Endothelial cell of hepatic sinusoid (primary cell): ENCODE data around the gene CIC.

Experiments
- in situ Hi-C: cut with HindIII; loops from 2 replicates; pipeline ENCODE4 v1.10.0; 2017; ENCODE audit warnings: low sequenced_read_pairs

Gene CIC

DNA sequence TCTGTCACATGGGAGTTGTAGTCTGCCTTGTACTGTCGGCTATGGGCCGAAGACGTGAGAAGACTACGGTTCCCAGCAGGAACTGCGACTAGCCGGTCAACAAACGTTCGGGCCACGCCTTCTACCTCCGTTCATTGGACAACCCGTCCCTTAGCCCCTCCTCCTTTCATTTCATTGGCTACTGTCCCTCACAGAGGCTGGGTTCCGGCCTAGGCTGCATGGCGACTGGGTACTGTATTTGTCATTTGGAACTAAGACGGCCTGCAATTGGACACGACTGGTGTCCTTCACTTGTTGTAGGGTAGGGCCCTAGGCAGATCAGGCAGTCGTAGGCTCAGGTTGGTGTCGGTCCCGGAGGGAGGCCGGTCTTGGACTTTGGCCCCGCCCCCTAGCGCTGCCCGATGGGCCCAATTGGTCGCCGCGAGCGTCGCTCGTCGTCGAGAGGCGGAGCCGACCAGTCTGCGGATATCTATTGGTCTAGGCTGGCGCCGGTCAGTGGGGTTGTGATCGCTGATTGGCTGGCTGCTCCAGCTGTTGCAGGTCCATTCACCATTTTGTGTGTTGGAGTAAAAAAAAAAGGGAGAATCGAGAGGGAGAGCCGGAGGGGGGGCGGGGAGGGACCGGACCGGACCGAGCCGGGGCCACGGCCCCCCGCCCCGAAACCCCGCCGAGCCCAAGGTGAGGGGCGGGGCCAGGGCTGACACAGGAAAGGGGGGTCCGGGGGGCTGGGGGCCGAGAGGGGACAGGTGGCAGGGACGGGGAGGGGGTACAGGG is at the start of gene CIC:
Gene CIC, plus strand, starts transcription at position 549 of the 774 bp plus-strand sequence. CDS start 2,532 bp downstream, outside the sequence.
- in situ Hi-C loops, result no loop called here

DNA sequence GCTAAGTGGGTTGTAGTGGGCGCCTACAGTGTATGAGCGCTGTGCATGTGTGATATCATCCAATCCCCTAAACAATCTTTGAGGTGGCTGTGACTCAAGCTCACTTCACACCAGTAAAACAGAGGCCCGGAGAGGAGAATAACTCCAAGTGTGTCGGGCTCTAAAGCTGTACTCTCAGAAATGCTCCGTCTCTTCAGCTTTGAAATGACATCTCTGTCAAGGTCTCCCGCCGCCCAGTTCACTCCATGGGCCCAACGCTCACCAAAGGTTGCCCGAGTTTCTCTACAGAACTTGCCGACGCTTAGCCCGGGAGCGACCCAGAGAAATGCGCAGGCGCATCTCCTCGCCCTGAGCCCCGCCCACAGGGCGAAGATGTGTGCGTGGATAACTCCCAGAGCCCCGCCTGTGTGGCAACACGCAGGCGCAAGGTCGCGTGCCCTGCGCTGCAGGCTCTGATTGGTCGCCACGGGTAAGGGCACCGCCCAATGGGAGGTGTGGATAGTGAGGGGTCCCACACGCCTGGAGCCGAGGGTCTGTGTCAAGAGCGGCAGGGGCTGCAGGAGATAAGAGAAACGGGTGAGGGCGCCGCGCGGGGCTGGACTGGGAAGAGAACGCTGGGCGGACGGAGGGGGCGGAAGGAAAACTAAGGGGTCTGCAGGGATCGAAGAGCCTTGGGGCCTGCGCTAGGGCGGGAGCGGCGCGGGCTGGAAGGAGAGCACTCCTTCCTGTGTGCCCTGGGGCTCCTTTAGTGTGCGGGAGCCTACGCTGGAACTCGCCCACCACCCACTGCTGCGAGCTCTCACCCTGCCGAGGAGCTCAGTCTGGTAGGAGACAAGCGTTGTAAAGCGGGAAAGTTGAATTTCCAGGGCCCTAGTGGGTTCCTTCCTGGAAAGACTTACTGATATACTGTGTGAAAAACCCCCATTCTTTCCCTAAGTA is 49.0 kb upstream of the CIC start, which contains the start of gene ZNF526:
Gene ZNF526, plus strand, starts transcription at position 501 of the 939 bp plus-strand sequence. CDS start 4,092 bp downstream, outside the sequence.
- in situ Hi-C loops, result no loop called here

DNA sequence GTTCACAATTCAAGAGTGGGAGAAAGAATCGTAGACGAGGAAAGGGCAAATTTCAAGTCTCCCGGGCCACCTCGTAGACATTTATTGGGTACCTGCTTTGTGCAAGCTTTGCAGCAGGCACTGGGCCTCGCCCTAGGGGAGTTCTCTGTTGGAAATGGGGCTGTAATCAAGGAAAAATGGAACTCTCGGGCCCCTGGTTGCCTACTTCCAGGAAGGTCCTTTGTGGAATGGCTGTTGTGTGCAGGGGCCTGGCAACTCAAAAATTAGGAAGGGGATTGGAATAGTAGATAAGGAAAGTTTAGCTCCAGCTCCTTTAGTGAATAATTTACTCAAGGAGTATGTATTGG is 48.3 kb upstream of the CIC start:
- in situ Hi-C loops, result no loop called here

DNA sequence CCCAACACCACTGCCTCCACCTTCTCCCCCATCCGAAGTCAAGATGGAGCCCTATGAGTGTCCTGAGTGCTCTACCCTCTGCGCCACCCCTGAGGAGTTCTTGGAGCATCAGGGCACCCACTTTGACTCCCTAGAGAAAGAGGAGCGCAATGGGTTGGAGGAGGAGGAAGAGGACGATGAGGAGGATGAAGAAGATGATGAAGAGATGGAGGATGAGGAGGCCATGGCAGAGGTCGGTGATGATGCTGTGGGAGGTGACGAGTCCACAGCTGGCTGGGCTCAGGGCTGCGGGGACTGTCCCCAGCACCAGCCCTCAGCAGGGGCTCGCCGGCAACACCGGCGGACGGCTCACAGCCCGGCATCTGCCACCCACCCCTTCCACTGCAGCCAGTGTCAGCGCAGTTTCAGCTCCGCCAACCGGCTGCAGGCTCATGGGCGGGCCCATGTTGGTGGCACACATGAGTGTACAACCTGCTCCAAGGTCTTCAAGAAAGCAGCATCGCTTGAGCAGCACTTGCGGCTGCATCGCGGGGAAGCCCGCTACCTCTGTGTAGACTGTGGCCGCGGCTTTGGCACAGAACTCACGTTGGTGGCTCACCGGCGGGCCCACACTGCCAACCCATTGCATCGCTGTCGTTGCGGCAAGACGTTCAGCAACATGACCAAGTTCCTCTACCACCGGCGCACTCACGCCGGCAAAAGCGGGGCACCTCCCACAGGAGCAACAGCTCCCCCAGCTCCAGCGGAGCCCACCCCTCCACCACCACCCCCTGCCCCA is 43.9 kb upstream of the CIC start:
- in situ Hi-C loops, result no loop called here

DNA sequence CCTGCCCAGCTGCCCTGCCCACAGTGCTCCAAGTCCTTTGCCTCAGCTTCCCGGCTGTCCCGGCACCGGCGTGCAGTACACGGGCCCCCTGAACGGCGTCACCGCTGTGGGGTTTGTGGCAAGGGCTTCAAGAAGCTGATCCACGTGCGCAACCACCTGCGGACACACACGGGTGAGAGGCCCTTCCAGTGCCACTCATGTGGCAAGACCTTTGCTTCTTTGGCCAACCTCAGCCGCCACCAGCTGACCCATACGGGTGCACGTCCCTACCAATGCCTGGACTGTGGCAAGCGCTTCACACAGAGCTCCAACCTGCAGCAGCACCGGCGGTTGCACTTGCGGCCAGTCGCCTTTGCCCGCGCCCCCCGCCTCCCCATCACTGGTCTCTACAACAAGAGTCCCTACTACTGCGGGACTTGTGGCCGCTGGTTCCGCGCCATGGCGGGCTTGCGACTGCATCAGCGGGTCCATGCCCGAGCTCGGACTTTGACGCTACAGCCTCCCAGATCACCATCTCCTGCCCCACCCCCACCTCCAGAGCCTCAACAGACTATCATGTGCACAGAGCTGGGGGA is 43.2 kb upstream of the CIC start:
- in situ Hi-C loops, result no loop called here

DNA sequence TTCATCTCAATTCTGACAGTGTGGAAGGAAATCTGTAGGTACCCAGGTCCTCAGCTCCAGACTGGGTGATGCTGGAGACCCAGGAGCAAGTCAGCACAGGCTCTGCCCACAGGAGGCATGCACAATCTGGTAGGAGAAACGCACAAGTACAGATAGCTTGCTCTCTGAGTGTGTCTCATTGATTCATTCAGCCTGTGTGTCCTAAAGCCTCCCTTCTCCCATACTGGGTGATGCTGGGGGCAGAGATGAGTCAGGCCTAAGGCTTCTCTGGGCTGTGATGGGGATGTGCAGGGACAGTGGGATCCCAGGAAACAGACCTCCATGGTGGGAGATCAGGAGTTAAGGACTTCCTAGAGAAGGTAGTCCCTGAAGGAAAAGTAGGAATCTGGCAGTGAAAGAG is 42.2 kb upstream of the CIC start:
- in situ Hi-C loops, result no loop called here

DNA sequence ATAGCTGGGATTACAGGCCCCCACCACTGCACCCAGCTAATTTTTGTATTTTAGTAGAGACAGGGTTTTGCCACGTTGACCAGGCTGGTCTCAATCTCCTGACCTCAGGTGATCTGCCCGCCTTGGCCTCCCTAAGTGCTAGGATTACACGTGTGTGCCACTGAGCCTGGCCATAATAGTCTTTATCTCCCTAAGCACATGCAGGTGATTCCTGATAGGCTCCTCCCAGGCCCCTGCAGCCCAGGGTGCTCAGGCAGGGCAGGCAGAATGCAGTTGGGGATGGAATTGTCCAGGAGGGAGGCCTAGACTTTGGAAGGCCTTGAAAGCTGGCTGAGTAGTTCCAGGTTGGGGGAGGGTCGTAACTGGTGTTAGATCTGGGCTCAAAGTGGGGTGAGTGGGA is 40.4 kb upstream of the CIC start:
- in situ Hi-C loops, result no loop called here

DNA sequence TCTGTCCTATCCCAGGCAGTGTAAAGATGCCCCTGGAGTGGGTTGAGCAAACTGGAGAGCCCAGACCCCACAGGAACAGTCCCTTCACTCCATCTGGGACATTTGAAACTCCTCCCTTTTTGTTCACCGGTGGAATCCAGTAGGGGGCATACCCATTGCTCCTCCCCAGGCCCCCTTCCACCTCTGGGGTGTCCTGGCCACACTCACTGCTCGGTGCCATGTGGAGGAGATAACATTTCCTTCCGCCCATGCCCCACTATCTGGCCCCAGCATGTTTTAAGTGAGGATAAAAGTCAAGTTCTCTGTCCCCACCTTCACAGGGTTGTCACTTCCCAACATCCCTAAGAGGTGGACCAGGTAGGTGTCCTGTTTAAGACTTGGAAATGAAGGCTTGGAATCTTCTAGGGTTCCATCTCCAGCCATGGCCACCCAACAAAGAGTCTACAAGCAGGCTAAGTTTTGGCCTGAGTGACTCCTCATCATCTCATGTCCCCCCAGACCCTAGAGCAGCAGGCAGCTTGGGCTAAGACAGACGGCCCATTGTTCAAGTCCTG is 39.7 kb upstream of the CIC start:
- in situ Hi-C loops, result no loop called here

DNA sequence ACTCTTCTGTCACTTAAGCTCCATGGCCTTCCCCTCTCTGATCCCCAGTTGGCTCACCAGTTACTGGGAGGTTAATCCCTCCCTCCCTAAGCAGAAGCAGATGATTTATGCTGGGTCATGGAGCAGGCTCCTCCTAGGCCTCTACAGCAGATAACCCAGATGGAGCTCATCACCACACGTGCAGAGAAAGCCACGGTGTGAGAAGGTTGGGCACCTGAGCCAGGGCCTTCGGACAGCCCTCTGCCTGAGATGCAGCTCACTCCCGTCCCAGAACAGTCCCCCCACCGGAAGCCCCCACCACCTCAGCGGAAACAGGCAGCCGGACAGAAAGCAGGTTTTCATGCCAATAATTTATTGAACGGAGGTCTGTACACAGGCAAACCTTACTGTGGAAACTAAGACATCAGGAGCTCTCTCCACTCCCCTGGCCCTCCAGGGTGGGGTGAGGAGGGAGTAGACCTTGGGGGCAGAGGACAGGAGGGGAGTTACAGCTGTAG is 39.1 kb upstream of the CIC start:
- in situ Hi-C loops, result loop anchor here (5.0 kb wide), 1 partner anchor 102 kb away; no protein-coding TSS in a partner anchor

DNA sequence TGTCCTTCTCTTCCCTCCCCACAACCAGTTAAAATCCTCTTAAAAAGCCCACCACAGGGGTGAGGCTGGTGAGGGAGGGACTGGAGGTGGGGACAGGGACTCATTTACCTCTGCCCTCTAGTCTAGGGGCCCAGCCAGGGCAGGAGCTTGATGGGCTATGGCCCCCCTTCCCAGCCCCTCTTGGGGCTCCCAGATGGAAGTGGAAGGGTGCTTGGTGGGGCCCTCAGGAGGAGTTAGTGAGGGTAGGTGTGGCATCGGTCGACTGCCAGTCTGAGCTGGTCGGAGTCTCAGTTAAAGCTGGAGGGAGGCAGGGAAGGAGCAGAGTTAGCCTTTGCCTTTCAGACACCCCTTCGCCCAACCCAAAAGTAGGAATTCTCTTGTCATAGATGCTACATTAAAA is 38.5 kb upstream of the CIC start:
- in situ Hi-C loops, result loop anchor here (5.0 kb wide), 1 partner anchor 102 kb away; no protein-coding TSS in a partner anchor

DNA sequence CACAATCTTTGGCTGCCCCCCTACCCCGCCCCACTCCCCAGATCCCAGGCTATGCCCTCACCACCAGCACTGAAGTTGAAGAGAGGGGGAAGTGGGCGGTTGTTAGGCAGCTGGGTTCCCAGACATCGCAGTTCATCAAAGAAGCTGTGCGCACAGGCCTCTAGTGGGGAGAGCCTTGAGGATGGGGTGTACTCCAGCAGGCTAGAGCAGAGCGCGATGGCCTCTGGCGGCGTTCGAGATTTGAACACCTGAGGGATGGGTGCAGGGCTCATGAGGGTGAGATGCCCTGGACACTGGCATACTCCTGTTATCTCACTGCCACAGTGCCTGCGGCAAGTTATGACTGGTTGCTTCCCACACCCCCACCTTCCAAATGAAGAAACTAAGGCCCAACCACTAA is 36.6 kb upstream of the CIC start:
- in situ Hi-C loops, result loop anchor here (5.0 kb wide), 1 partner anchor 100 kb away; no protein-coding TSS in a partner anchor

DNA sequence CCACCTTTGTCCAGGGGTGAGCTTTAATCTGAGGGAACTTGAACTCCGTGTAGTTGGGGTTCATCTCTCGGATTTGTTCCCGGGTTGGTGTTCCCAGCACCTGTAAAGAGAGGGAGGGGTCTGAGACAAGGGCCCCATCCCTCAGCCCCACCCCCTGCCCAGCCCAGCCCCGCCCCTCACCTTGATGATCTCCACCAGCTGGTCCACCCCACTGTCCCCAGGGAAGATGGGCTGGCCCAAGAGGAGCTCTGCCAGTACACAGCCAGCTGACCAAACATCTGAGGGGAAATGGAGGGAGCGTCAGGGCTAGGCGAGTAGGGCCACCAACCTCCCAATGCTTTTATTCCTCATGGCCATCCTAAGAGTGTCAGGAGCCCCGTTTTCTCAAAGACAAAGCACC is 35.9 kb upstream of the CIC start:
- in situ Hi-C loops, result loop anchor here (5.0 kb wide), 1 partner anchor 99 kb away; no protein-coding TSS in a partner anchor

DNA sequence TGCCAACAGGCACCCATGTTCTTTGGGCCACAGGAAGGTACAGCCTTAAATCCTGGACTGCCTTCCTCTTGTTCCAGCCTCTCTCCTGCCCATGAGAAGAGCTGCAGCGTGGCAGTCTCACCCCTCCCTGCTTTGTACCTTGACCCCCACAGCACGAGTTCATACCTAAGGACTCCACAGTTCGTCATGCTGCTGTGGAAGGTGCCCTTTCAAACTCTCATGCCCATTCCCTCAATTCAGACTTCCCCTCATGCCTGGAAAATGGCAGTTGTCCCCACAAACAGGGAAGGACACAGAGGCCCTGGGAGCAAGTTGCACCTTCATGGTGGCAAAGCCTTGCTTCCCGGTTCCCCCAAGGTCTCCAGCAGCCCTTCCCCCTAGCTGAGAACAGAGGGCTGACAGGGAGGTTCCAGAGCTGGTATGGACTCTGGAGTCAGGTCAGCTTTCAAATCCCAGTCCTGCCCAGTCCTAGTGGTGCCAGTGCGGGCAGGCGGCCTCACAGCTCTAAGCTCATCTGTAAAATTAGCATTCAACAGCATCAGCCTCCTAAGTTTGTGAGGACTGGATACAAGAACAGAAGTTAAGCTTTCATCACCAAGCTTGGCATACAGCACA is 35.3 kb upstream of the CIC start:
- in situ Hi-C loops, result loop anchor here (5.0 kb wide), 1 partner anchor 99 kb away; no protein-coding TSS in a partner anchor

DNA sequence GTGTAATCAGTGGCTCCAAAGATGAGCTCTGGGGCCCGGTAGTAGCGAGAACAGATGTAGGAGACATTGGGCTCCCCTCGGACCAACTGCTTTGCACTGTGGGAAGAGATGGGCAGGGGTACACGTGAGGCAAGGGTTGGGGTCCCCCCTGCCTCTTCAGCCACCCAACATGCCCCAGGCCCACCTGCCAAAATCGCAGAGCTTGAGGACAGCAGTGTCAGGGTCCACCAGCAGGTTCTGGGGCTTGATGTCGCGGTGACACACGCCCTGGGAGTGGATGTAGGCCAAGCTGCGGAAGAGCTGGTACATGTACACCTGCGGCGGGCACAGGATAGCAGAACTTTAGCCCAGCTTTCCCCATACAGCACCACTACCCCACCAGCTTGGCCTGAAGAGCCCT is 34.7 kb upstream of the CIC start:
- in situ Hi-C loops, result loop anchor here (5.0 kb wide), 1 partner anchor 98 kb away; no protein-coding TSS in a partner anchor

DNA sequence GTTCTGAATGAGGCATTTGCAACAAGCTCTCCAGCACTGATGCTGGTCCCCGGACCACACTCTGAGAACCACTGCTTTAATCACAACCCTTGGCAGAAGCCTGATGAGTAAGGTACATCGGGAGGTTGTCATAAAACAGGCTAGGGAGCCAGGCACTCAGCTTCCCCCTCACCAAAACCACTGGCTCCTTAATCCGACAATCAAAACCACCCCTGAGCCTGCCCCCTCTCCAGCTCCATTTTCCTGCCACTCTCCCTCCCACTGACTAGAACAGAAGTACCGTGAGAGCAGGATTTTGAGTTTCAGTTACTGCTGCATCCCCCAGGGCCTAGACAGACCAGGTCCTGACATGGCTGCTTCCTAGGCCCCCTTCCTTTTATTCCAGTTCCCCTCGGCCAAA is 33.9 kb upstream of the CIC start:
- in situ Hi-C loops, result no loop called here

DNA sequence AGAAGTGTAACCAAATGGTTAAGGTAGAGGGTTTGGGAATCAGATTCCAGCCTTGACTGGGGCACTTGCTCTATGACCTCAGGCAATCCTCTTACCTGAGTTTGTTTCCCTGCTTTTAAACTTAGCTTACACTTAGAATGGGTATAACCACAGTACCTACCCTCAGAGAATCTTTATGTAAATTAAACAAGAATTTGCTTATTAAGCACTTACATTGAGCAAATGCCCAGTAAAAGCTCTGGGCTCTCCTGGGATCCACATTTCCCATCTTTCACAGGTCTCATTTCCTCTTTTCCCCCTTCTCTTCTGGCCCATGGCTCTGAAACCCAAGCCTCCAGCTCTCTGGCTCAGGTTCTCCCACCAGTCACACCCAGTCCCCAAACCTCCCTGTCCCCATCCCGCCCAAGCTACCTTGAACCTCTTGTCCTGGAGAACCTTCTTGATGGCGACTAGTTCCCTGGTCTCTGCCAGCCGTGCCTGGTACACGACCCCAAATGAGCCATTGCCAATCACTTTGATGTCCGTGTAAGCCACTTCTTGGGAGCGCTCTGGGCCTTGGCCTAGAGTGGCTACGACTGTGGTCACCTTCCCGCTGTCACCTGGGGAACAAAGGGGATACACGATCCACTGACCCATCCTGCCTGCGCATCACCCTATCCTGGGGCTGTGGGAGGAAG is 29.4 kb upstream of the CIC start:
- in situ Hi-C loops, result no loop called here

DNA sequence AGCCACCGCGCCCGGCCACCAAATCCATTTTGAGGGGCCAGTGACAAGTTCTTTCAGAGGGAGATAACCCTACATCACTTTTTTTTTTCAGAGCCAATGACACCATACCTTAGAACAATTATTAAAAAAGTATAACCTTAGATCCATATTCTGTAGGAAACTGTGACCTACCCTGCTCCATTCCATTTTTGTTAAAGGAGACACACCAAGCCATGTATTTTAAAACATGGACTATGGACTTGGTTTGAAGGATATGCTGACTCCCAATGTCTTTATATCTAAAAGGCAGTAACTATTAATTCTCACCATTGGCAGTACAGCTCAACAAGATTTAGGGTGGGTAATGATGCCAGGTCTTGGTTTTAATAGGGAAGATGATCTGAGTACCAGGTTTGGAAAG is 27.8 kb upstream of the CIC start:
- in situ Hi-C loops, result no loop called here

DNA sequence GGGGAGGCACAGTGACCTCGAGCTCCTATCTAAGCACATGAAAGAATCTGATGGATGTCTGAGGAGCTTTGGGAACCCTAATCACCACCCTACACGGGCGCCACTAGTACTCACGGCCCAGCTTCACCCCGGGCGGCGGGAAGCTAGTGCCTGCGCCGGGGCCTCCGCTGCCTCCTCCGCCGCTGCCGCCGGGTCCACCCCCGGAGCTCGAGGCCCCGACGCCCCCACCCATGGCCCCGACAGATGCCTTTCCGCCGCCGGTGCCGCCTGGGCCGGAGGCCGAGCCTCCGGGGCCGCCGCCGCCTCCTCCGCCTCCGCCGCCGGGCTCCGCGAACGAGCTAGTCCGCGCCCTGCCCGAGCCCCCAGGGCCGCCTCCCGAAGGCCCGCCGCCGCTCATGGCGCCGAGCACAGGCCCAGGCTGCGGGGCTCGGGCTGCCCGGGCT is 27.0 kb upstream of the CIC start:
- in situ Hi-C loops, result no loop called here
